H54 (cell line): ENCODE results near the gene HOXD12.

Experiments
- DNase-seq: peaks from one replicate; pipeline ENCODE4 v3.0.0; 2011; ENCODE audit warnings: low spot score, mixed read lengths; ENCODE audit not compliant: insufficient read length
- FAIRE-seq: peaks from 3 replicates; lab custom pipeline; 2011; peaks lifted over from hg19 to GRCh38; lab: Jason Lieb, UNC
- POLR2A ChIP-seq: IDR thresholded peaks from 2 replicates; pipeline ENCODE4 v1.6.1; 2011; ENCODE audit warnings: low read depth, mild to moderate bottlenecking, low read length

The HOXD12 gene

DNA sequence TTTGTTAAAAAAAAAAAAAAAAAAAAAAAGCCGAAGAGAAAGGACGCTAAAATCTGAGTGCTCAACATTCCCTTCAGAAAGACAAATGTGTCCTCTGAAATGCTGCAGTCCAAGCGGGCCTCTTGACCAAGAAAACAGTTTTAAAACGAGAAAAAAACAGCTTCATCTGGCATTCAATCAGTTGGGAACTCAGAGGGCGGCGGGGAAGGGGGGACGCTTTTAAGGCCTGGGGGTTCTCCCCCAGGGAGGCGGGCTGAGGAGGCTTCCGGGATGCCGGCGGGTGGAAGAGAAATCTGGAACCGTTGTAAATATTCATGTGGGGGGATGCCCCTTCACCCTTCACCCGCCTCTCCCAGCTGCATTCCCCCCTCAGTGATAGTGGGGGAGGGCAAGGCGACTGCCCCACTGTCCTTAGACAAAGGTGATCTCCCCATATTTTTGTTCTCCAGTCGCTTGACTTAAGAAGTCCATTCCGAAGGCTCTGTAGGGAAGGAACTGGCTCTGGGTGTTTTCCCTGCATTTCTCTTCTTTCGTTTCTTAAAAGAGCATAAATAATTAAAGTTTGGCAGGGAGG lies 4.2 kb downstream of the HOXD12 start:
- DNase-seq: no peak
- no peak for FAIRE-seq
- 0 out of 2 replicates have a peak, but pooled peaks have one; percentile 17 for TF ChIP-seq POLR2A

GRCh38 chr2:176104316-176105077 lies 4.9 kb downstream of the HOXD12 start:
- TF ChIP-seq POLR2A: peak; percentile 76
- peak; percentile 92 for DNase-seq
- peak; percentile 52 for FAIRE-seq

DNA sequence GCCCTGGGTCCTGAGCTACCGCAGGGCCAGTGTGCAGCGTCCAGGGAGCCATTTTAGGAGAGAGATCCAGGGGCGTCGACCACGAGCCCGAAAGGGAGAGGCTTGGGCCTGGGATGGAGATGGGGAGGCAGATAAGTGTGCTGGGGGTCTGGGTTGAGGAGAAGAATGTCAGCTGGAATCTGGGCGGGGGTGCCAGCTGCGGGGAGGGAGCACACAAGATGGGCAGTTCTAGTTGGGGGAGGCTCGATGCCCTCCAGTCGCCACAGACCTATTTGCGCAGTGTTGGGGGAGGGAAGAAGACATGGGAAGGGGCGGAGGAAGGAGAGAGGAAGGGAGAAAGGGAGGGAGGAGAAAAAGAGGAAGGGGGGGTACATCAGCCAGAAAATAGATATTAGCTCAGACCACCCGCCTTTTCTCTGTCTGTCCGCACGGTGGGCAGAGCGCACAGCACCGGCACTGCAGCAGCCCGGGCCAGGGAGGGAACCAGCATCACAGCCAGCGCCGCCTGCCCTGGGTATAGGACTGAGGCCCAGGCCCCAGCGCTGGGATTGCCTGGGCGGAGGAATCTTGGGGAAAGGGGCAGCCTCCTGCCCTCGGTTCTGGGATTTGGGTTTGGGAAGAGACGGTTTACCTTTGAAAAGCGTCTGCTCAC lies 5.6 kb downstream of the HOXD12 start:
- TF ChIP-seq POLR2A: peak; percentile 59
- DNase-seq (peak; percentile 69), FAIRE-seq (no peak)

DNA sequence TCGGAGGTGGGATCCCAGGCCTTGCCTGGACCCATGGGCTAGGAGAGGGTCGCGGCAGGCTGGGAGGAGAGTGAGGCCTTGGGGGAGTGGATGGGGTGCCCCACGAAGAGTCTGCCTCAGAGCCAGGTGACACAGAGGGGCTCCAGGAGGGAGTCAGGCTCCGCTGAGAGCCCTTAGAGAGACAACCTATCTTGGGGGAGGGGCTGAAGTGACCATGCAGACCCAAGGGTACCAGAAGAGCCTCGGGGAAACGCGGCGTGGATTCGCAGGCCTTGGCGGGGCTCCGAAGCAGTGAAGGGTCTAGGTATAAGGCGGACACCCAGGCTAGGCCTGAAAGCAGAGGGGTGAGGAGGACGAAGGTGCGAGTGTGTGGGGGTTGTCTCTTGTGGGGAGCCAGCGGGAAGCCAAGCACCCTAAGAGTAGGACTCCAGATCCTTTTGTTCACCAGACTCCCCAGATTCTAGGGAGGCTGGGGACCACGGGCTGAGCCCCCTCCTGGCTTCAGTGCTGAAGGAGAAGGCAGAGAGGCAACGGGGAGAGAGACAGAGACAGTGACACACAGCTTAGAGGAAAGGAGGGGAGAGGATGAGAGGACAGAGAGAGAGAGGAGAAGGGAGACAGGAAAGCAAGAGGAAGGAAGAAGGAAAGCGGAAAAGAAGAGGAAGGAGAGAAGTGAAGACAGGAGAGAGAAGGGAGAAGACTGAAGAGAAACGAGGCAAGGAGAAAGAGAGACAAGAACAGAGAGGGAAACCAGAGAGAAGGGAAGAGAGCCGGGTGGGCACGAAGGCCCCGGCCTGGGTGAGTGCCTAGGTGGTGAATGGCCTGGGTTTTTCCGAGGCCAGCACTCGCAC lies 6.4 kb downstream of the HOXD12 start:
- no peak for TF ChIP-seq POLR2A
- no peak for FAIRE-seq
- DNase-seq: no peak

DNA sequence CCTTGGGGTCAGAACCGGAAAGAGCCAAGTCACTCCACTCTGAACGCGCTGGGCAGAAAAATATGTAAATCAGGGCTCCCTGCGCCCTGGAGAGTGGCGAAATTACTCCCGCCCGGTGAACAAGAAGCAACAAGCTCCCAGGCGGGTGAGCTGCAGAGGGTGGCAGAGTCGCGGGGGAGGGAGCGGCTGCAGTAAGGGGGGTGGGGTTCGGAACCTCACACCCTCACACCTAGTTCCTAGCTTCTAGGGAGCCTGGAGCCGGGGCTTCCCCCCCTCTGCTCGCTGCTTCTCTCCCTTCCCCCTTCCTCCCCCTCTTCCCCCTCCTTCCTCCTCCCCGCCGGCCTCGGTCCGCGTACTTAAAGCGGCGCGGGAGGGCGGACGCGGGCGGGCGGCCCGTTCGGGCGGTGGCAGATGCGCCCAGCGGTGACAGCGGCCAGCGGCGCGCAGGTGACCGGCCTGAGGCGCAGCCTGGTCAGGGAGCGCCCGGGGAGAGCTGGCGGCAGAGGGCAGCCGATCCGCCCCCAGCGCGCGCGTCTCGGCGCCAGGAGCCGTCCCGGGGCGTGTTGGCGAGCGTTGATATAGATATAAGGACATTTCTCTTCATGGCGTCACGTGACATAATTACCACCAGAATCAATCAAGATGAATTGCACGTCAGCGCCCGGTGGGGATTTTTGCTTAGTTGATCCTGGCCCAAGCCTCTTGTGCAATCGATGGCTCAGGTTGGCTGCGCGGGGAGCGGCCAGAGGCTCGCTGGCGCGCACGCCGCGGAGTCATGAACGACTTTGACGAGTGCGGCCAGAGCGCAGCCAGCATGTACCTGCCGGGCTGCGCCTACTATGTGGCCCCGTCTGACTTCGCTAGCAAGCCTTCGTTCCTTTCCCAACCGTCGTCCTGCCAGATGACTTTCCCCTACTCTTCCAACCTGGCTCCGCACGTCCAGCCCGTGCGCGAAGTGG lies 7.3 kb downstream of the HOXD12 start, which contains the start of gene HOXD11:
Gene HOXD11 (plus strand): TSS at position 700 of the 959 bp plus-strand sequence. CDS start 76 bp downstream, at position 776.
- no peak for TF ChIP-seq POLR2A
- peak; percentile 30 for FAIRE-seq
- peak; percentile 90 for DNase-seq

DNA sequence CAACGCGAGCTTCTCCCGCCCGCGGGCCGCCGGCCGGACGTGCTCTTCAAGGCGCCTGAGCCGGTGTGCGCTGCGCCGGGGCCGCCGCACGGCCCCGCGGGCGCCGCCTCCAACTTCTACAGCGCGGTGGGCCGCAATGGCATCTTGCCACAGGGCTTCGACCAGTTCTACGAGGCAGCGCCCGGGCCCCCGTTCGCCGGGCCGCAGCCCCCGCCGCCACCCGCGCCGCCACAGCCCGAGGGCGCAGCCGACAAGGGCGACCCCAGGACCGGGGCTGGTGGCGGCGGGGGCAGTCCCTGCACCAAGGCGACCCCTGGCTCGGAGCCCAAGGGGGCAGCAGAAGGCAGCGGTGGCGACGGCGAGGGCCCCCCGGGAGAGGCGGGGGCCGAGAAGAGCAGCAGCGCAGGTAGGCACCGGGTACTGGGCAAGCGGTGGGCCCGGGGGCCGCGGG lies 8.2 kb downstream of the HOXD12 start:
- no peak for TF ChIP-seq POLR2A
- DNase-seq (no peak), FAIRE-seq (no peak)

DNA sequence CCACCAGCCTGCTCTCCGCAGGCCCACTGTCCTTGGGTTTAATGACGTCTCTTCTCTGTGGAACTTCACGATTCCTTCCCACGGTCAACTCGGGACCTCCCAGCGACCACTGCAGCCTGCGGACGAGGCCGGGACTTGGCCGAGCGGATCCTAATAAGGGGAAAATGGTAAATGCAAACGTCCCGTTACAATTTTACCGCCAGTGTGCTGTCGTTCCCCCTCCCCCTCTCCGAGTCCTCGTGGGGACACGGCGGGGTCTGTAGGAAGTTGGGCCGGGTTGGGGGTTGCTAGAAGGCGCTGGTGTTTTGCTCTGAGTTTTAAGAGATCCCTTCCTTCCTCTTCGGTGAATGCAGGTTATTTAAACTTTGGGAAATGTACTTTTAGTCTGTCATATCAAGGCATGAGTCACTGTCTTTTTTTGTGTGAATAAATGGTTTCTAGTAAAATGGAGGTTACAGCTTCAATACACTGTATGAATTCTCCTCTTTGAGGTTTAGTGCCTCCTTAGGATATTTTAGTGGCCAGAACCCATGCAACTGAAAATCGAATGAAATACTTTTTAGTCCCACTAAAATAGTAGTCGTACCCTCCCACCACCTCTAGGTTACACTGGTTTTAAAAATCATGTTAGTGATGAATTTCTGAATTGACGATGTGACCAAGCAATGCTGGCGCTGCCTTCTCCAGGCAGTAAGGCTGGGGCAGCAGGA lies 9.8 kb downstream of the HOXD12 start:
- TF ChIP-seq POLR2A: no peak
- FAIRE-seq (no peak), DNase-seq (no peak)

GRCh38 chr2:176109946-176110345 lies 10.4 kb downstream of the HOXD12 start:
- FAIRE-seq (no peak), DNase-seq (no peak)
- no peak for TF ChIP-seq POLR2A

DNA sequence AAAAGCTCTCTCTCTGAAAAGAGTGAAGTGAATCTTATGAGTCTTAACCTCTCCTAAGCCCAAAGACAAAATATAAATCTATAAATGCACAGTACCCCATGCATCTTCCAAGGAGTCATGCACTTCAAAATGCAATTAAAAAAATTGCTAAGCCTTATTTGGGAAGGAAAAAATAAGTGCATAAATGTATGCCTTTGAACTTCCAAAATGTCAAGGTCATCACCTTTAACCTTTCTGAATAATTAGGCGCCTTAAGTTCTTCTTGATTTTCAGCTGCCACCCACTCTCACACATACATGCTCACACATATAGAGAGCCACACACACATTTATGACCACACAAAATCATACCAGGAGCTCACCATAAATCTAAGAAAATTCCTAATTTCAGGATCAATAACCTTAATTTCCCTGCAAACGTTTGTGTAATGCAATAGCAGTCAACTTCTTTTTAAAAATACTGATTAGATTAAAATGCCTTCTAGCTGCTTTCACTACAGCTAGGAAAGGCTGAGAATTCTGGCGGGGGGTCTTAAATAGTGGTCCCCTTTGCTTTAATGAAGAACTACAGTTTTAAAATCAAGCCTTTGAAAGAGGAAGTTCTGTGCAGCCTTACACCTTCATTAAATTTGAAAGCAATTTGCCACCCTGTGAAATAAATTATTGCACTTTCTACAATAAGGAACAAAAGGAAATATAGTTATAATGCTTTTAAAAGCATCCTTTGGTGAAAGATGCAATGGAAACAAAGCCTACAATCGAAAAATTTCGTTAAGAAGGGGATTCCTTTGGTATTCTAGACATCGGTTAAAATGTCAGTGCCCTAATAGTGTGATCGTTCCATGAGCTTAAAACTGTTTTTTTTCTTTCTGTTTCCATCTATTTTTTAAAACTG lies 11.1 kb downstream of the HOXD12 start:
- FAIRE-seq (no peak), DNase-seq (no peak)
- TF ChIP-seq POLR2A: no peak

GRCh38 chr2:176111309-176111663 lies 11.7 kb downstream of the HOXD12 start:
- DNase-seq (no peak), FAIRE-seq (no peak)
- TF ChIP-seq POLR2A: no peak

GRCh38 chr2:176111846-176112374 lies 12.3 kb downstream of the HOXD12 start:
- FAIRE-seq (no peak), DNase-seq (no peak)
- TF ChIP-seq POLR2A: no peak
